T1000 (cell line): Measurements from ENCODE around the gene SANBR.
"Not testable (repeated sequence)": the region's sequence is repeated elsewhere in the genome, so short reads cannot be mapped to it uniquely, and the experiment has no call there.

Source experiments
- DNase-seq: peaks from one replicate; lab custom pipeline; 2025; ENCODE audit warnings: mixed read lengths; lab: John Stamatoyannopoulos, UW

Gene SANBR

DNA sequence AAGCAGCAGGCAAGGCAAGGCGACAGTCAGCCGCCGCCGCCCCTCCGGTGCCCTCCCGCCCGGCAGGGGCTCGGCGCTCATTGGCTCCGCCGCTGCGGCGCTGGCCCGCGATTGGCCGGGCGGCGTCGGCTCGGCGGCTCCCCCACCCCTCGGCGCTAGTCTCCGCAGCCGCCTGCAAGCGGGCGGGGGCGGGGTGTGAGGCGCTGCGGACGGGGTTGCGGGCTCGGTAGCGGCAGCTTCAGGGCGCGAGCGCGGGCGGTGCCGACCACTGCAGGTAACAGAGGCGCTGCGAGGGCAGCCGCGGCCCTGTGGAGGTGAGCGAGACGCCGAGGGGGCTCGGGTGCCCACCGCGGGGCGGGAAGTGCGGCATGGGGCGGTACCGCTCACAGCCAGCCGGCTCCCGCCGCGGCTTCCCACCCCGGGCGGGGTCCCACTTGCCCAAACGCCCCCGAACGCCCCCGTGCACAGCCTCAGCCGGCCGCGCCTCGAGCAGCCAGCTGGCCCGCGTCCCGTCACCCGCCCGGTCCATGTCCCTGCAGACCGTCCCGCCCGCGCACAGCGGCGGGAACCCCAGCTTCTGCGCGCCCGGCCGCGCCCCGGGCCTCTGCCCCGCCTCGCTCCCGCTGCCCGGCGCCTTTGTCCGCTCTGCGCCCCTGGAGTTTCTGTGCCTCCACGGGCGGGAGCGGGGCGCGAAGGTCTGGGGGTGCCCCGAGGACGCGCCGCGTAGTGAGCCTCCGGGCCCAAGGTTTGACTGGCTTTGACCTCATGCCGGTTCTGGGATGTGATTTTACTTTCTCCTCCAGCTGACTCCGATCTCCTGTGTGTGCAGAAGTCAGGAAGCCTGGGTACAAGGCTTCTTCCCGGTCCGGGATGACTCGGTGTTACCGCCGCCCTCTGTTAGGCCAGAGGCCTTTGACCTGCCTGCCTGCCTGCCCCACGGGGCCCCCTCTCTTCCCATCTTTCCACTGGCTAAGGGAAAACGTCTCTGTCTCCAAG lies at the start of gene SANBR:
Gene SANBR (plus strand): TSS at position 158 of the 996 bp plus-strand sequence. CDS start 4,480 bp downstream, outside the sequence.
- peak; percentile 62 for DNase-seq

DNA sequence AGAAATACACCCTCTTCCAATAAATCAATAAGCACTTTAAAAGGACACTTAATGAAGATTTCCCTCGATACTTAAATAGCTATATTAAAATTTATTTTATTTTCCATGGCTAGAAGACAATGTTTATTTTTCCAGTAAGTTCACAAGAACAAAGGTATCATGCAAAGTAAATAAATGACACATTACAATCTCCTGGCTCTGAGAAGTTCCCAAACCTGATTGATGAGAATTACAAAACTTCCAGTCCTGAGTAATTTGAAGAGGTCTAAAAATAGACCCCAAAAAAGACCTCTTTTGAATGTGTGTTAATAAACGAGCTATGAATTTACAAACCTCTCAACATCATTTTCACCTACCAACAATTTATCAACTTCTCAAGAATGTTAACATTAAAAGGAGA lies 49.7 kb upstream of the SANBR start:
- DNase-seq, result no peak

DNA sequence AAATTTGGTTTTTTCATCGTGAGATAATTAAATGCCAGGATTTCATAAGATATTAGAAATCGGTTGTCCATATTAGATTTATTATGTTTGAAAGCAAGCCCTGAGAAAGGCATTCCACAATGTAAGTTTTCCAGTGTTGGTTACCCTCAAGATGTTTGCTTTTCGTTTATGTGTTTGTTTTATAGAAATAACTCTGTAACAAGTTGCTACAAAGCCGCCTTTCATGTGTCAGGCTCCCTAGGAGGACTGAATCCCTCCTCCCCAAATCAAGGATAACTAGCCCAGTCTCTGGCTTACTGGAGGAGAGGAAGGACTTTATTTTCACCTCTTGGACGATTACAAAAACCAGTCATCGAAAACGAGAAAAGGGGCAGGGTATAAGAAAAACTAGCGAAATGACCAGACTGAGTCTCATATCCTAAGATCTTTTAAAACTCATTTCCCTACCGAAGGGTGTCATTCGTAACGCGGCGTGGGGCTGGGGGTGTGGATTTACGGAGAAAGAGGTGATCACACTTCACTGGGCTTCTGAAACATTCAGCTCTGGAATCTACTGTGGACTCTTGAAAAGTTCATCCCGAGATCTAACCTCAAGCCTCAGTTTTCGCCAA lies 49.2 kb upstream of the SANBR start:
- no peak for DNase-seq

DNA sequence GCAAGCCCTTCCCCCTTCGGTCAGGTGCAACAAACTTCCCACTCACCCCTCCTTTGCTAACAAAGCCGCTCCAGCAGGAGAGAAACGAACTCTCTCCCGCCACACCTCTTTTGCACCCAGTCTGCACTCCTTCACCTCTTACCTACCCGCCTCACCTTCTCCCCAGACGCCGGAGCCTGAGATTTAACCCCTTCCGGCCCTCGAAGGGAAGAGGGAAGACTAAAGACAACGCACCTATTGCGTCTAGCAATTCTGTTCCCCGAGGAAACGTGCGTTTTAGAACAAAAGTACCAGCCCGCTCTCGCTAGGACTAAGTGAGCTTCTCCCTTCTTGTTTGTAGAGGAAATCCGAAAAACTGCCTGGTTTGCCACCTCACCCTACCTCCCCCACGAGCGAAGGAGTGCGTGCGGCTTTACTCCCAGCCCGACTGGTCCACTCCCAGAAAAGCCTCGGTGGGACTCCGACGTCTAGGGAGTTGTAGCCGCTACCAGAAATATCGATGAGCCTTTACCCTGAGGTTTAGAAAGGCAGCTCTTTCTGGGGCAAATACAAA lies 48.6 kb upstream of the SANBR start:
- DNase-seq, result peak; percentile 72

DNA sequence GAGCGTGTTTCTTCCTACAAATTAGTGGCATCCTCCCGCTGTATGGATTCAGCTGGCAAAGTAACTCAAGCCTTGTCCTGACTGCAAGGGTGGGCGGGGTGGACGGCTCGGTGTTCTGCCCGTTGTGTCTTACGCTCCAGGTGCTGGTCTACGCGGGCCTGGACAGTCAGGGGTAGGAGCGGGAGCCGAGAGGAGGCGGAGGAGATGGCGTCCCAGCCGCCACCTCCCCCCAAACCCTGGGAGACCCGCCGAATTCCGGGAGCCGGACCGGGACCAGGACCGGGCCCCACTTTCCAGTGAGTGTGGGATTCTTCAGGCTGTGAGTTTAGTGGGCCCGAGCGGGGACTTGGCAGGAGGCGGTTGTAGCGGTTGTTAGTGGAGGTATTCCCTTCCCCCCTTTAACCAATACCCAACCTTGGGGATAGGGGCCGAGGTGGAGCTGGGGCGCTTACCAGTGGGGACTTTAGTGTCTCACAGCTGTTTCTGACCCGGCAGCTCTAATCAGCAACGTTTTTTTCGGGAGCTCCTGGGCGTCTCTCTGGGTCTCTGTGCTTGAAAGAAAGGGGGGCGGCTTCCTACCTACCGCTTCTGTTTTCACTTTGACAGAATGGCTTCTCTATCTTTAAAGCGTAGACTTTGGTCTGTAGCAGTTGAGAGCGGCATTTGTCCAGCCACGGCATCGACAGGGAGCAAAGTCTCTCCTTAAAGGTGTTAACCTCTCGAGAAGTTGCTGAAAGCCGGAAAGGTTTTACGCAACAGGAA lies 47.9 kb upstream of the SANBR start, which contains the start of the genes PEX13 and PUS10:
Gene PEX13 (plus strand): TSS at position 165 of the 762 bp plus-strand sequence. CDS start 40 bp downstream, at position 205.
Gene PUS10 (minus strand): TSS at position 700 of the 762 bp plus-strand sequence. CDS start 6,365 bp downstream, outside the sequence.
- peak; percentile 72 for DNase-seq

DNA sequence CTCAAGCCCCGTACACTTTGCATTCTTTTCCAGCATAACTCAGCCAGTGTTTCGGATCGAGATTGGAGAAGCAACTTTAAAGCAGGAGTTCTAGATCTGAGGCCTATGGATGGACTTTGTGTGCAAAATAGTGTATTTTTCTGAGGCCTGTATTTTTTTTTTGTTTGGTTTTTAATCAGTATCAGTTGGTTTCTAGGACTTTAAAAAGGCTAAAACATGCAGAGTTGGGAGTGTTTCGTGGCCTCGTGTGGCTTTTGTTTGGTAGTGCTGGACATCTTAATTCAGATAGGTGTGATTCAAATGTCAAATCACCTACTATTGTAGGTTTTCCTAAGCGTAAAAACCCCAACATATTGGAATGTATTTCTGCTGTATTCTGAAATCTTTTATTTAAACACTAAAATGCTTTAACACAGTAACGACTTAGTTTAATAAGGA lies 47.3 kb upstream of the SANBR start:
- no peak for DNase-seq

DNA sequence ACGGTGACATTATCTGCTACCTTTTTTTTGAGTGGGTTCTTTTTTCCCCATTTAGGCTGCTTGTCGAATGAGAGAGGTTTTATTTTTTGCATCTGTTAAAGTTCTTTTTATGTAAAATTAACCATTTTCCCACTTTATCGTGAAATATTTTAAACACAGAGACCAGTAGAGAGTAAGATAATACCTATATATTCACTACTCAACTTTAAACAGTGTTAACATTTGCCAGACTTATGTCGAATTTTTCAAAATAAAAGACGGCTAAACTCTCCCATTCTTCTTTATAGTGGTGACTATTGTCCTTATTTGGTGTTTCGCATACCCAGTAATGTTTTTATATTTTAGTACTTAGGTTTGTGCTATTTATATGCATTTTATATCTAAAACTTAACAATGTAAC lies 46.9 kb upstream of the SANBR start:
- DNase-seq, result no peak

DNA sequence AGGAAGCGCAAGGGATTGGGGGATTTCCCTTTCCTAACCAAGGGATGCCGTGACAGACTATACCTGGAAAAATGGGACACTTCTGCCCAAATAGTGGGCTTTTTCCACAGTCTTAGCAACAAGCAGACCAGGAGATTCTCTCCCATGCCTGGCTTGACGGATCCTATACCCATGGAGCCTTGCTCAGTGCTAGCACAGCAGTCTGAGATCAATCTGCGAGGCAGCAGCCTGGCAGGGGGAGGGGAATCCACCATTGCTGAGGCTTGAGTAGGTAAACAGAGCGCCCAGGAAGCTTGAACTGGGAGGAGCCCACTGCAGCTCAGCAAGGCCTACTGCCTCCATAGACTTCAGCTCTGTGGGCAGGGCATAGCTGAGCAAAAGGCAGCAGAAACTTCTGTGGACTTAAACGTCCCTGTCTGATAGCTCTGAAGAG lies 44.4 kb upstream of the SANBR start:
- no peak for DNase-seq

DNA sequence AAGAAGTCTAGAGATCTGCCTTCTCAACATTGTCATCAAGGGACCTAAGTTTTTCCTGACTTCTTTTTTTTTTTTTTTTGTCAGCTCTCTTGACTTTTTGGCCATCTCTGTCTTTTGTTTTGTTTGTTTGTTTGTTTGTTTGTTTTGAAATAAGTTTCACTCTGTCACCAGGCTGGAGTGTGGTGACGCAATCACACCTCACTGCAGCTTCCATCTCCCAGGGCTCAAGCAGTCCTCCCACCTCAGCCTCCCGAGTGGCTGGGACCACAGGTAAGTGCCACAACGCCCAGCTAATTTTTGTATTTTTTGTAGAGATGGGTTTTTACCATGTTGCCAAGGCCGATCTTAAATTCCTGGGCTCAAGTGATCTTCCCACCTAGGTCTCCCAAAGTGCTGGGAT lies 42.0 kb upstream of the SANBR start:
- no peak for DNase-seq

DNA sequence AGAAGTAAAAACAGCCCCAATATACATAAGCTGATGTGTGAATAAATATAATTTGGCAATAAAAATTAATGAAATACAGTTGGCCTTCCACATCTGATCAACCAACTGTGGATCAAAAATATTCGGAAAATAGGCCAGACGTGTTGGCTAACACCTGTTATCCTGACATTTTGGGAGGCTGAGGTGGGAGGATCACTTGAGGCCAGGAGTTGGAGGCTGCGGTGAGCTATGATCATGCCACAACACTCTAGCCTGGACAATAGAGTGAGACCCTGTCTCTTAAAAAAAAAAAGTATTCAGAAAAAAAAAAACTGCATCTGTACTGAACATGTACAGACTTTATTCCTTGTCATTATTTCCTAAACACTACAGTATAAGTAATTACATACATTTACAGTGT lies 36.1 kb upstream of the SANBR start:
- no peak for DNase-seq

DNA sequence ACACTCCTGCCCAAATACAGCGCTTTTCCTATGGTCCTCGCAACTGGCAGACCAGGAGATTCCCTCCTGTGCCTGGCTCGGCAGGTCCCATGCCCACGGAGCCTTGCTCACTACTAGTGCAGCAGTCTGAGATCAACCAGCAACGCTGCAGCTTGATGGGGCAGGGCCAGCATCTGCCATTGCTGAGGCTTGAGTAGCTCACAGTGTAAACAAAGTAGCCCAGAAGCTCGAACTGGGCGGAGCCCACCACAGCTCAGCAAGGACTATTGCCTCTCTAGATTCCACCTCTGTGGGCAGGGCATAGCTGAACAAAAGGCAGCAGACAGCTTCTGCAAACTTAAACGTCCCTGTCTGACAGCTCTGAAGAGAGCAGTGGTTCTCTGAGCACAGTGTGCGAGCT lies 31.1 kb upstream of the SANBR start:
- not testable (repeated sequence) for DNase-seq

DNA sequence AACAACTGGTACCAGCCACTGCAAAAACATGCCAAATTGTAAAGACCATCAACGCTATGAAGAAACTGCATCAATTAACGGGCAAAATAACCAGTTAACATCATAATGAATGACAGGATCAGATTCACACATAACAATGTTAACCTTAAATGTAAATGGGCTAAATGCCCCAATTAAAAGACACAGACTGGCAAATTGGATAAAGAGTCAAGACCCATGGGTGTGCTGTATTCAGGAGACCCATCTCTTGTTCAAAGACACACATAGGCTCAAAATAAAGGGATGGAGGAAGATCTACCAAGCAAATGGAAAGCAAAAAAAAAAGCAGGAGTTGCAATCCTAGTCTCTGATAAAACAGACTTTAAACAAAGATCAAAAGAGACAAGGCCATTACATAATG lies 29.0 kb upstream of the SANBR start:
- not testable (repeated sequence) for DNase-seq

DNA sequence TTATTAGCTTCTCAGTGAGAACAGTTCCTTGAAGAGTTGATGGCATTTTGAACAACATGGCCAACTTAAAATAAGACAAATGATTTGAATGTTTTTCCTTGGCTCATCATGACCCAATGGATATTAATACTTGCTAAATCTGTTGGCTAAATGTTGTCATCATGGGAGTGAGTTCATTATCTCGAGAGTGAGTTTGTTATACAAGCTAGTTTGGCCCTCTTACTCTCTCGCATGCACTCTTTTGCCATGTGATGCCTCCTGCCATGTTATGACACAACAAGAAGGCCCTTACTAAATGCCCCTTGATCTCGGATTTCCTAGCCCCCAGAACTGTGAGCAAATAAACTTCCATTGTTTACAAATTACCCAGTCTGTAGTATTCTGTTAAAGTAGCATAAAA lies 22.9 kb upstream of the SANBR start:
- no peak for DNase-seq

DNA sequence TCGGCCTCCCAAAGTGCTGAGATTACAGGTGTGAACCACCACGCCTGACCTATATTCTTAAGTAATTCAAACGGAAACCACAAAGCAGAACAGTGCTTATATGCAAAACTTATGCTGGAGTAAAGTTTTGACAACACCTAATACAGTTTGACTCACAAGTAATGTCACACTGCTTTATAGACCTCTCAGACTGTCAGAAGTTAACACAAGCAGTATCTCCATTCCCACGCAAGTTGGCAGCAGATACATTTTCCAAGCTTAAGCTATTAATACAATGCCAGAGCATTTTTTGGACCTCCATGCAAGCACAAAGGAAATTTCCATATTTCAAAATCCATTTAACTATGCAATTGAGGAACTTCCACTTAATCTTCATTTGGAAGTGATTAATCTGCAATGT lies 21.0 kb upstream of the SANBR start:
- DNase-seq, result no peak

DNA sequence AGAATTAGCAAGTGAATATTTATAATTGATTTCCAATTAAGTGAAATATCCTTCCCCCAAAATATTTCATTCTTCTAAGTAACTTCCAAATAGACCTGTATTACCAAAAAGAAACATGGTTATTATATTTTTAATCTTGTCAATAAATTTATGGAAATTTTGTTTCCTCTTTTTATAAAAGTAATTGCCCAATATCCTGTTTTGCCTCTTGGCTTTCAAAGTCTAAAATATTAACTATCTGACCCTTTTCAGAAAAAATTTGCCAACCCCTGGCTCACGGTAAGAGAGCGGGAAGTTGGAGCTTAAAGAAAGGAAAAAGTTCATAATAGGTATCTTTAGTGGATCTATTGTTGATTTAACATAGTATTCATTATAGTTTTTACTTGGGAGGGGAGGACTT lies 20.4 kb upstream of the SANBR start:
- no peak for DNase-seq

DNA sequence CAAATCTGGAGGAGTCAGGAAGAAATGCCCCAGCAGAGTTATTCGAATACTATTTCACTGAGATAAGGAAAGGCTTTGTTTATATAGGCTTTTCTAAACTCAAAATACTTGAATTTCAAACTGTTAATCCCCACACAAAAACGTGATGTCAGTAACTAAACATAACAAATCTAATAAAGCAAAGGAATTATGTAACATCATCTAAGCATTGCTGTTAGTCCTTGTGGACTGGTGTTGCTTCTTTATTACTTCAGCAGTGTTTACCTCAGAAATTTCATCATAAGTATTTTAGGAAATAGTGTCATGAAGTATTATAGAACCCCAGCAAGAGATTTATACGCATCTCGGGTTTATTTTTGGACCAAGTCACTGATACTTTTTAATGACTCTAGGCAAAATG lies 19.7 kb upstream of the SANBR start:
- DNase-seq, result no peak

DNA sequence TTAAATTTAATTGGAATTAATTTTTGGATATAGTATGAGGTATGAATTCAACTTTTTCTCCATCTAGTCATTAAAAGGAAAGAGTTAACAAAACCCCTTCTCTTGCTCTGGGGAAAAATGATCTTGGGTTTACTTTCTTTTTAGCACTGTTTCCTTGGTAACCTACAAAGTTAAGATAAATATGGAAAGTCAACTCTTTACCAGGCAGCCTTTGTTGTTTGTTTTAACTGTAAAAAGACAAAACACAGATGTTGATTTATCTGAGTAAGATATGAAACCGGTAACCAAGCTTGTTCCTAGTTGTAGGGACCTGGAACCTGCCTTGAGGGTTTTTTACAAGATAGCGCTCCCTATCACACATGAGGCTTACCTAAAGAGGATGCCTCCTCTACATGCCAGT lies 10.1 kb upstream of the SANBR start:
- no peak for DNase-seq

DNA sequence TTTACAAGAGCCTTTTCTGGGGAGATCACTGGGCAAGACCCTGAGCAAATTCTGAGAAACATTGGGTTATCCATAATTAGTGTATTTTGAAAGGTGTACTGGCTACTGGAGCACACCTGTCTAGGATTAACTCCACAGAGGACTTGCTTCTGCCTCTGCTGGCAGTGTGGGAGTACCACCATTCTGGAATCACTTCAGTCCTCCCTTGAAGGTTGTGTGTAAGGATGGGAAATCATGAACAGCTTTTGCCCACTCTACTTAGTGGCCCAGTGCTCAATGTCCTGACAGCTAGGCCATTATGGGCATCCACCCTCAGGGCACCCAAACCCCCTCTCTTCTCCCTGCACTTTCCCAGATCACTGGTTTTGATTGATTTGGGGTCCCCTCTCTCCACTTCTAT lies 8.1 kb upstream of the SANBR start:
- DNase-seq, result no peak

DNA sequence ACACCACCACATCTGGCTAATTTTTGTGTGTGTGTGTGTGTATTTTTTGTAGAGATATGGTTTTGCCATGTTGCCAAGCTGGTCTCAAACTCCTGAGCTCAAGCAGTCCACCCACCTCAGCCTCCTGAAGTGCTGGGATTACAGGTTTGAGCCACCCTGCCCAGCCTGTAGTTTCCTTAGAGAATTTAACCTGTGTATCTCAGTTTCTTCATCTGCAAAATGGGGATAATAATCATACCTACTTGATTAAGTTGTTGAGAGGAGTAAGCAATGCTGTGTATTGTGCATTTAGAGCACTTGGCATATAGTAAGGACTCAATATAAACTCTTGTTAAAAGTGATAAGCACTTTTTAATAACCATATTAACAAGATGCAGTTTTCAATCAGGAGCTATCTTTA lies 6.3 kb upstream of the SANBR start:
- DNase-seq, result no peak

DNA sequence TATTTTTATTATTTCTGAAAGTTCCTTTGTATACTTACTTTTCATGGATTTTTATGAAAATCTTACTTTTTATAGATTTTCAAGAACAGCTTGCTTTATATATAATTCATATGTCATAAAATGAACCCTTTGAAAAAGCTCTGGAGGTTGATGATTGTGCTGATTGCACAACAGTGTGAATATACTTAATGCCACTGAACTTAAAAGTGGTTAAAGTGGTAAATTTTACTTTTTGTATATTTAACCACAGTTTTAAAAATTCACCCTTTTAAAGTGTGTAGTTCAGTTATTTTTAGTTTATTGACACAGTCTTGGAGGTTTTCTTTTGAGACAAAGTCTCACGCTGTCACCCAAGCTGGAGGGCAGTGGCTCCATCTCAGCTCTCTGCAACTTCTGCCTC lies 8.4 kb downstream of the SANBR start:
- DNase-seq, result no peak

DNA sequence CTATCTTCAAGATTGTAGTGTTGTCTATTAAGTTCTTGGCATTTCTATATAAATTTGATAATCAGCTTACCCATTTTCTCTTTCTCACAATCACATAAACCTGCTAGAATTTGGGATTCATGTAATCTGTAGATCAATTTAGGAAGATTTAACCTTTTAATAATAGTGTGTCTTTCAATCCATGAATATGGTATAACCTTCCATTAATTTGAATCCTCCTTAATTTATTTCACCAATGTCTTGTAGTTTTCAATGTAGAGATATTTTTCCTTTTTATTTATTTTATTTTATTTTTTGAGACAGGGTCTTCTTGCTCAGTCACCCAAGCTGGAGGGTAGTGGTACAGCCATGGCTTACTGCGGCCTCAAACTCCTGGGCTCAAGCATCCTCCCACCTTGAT lies 20.2 kb downstream of the SANBR start:
- no peak for DNase-seq

DNA sequence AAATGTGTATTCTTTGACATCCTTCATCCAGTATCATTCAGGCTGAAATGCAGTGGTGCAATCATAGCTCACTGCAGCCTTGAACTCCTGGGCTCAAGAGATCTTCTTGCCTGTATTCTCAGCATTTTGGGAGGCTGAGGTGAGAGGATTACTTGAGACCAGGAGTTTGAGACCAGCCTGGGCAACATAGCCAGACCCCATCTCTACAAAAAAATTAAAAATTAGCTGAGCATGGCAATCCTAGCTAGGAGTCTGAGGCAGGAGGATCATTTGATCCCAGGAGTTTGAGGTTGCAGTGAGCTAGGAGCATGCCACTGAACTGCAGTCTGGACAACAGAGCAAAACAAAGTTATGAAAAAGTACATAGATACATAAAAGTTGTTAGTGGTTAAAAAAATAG lies 24.1 kb downstream of the SANBR start:
- DNase-seq, result no peak
